GM10248 (cell line): ENCODE measurements around the gene PPP3CB.

Experiments used
- CTCF ChIA-PET: fragments of 300-600 bp; sonication (Branson Sonifier 250); formaldehyde crosslinking; extraction: SDS; loops from one replicate; lab custom pipeline; 2021; ENCODE audit warnings: antibody characterized with exemption; lab: Yijun Ruan, JAX
- POLR2A ChIA-PET: fragments of 350-650 bp; sonication (Branson Sonifier 250); formaldehyde crosslinking; extraction: SDS; loops from one replicate; lab custom pipeline; 2020; ENCODE audit warnings: antibody characterized with exemption; lab: Yijun Ruan, JAX
- DNase-seq: peaks from one replicate; pipeline ENCODE4 v3.0.0; 2012; ENCODE audit errors: extremely low spot score
- TF ChIP-seq, protein P1 (sequence below): IDR thresholded peaks from 2 replicates; pipeline ENCODE4 v1.5.1; 2012; ENCODE audit warnings: mild to moderate bottlenecking, low read depth; ENCODE audit errors: extremely low read depth, missing control alignments, control extremely low read depth

The PPP3CB gene

GRCh38 chr10:73495884-73496674, at the start of gene PPP3CB:
Gene PPP3CB, minus strand, starts transcription at chr10:73496024. Its CDS starts 135 bp downstream, at chr10:73495889.
- TF ChIP-seq, protein P1, sequence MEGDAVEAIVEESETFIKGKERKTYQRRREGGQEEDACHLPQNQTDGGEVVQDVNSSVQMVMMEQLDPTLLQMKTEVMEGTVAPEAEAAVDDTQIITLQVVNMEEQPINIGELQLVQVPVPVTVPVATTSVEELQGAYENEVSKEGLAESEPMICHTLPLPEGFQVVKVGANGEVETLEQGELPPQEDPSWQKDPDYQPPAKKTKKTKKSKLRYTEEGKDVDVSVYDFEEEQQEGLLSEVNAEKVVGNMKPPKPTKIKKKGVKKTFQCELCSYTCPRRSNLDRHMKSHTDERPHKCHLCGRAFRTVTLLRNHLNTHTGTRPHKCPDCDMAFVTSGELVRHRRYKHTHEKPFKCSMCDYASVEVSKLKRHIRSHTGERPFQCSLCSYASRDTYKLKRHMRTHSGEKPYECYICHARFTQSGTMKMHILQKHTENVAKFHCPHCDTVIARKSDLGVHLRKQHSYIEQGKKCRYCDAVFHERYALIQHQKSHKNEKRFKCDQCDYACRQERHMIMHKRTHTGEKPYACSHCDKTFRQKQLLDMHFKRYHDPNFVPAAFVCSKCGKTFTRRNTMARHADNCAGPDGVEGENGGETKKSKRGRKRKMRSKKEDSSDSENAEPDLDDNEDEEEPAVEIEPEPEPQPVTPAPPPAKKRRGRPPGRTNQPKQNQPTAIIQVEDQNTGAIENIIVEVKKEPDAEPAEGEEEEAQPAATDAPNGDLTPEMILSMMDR, result no peak
- peak; percentile 91 for DNase-seq
- ChIA-PET CTCF (interaction anchor here (1.1 to 2.0 kb wide), 4 partner anchors 13 to 353 kb away, joined by 3 to 9 read pairs (median 4); no protein-coding TSS in a partner anchor), POLR2A (interaction anchor here (0.5 to 1.8 kb wide), 2 partner anchors 378 to 399 kb away, joined by 3 to 4 read pairs; no protein-coding TSS in a partner anchor)

GRCh38 chr10:73545357-73545756, 49.5 kb upstream of the PPP3CB start:
- DNase-seq, result no peak
- CTCF ChIA-PET, result interaction anchor here (1.3 to 2.0 kb wide), 4 partner anchors 10 to 100 kb away, joined by 3 to 6 read pairs (median 4); no protein-coding TSS in a partner anchor
- TF ChIP-seq, protein P1, result no peak
- POLR2A ChIA-PET, result no interaction called here

DNA sequence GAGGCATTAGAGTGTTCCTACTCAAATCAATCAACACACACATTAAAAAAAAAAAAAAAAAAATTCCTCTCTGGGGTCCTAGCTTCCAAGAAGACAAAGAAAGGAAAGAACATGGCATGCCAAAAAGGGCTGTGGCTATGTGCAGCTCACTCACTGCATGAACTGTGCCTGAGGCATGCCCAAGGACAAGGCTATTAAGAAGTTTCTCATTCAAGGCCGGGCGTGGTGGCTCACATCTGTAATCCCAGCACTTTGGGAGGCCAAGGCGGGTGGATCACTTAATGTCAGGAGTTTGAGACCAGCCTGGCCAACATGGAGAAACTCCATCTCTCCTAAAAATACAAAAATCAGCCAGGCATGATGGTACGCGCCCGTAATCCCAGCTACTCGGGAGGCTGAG, 41.9 kb upstream of the PPP3CB start:
- POLR2A ChIA-PET, result no interaction called here

DNA sequence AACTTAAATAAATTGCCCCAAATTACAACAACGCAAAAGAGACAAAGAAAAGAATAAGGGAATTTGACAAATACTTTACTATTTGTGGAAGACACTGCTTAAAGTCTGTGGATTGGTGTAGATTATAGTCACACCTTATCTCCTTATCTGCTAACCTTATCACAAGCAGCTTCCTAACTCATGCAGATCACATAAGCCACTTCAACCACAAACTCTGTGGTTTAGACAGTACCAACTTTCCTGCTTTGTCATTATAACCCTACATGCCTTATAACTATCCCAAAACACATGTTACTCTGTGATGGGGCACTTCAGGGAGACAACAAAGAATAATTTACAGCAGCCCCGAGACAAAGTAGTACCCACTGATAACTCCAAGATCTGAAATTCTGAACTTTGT, 41.5 kb upstream of the PPP3CB start:
- ChIA-PET CTCF (interaction anchor here (0.6 to 6.6 kb wide), 4 partner anchors 8 to 108 kb away, joined by 3 to 37 read pairs (median 20); no protein-coding TSS in a partner anchor), POLR2A (no interaction called here)
- DNase-seq, result no peak
- TF ChIP-seq, protein P1, result no peak

More for the DNA sequence above, 41.9 kb upstream of the PPP3CB start:
- CTCF ChIA-PET, result interaction anchor here (1.6 to 6.6 kb wide), 3 partner anchors 8 to 107 kb away, joined by 4 to 37 read pairs (median 37); no protein-coding TSS in a partner anchor
- TF ChIP-seq, protein P1, result no peak
- no peak for DNase-seq

GRCh38 chr10:73534857-73535256, 39.0 kb upstream of the PPP3CB start:
- TF ChIP-seq, protein P1, result no peak
- ChIA-PET CTCF (interaction anchor here (1.0 to 6.6 kb wide), 3 partner anchors 19 to 110 kb away, joined by 3 to 37 read pairs (median 7); no protein-coding TSS in a partner anchor), POLR2A (no interaction called here)
- DNase-seq, result no peak

DNA sequence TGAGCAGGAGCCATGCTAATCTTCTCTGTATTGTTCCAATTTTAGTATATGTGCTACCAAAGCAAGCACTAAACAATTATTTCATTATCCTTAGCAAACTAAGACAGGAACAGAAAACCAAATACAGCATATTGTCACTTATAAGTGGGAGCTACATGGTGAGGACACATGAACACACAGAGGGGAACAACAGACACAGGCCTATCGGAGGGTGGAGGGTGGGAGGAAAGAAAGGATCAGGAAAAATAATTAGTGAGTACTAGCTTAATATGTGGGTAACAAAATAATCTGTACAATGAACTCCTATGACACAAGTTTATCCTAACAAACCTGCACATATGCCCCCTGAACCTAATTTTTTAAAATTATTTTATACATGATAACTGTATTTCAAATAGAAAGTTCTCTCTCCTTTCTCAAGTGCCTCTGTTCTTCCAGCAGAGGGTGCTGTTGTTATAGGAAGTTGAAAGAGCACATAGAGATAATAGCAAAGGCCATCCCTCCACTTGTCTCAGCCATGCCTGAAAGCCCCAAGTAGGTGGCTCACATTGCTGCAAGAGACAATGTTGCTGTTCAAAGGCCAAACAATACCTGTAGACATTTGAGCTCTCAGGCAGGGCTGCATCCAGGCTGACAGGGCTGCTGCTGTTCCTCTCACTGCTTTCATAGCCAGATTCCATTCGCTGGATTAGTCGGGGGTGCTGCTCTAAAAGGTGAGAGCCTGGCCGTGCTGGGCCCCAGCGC, 33.4 kb upstream of the PPP3CB start:
- ChIA-PET CTCF (interaction anchor here (0.6 to 6.7 kb wide), 29 partner anchors 11 to 350 kb away, joined by 3 to 180 read pairs (median 5); partner anchors contain the start of genes CHCHD1, MYOZ1, PPP3CB and SEC24C), POLR2A (no interaction called here)
- TF ChIP-seq, protein P1, result peak; percentile 75
- DNase-seq, result peak; percentile 82
